HG03025 (cell line): ENCODE results near the gene GNA15.
"Not testable (repeated sequence)": the region's sequence is repeated elsewhere in the genome, so short reads cannot be mapped to it uniquely, and the experiment has no call there.

Experiments used
- ATAC-seq: cut with Tn5 transposase; IDR thresholded peaks from one replicate; pipeline ENCODE4 v1.9.1; 2021; ENCODE audit warnings: mild to moderate bottlenecking, moderate library complexity; ENCODE audit not compliant: unreplicated experiment, low FRiP score

The GNA15 gene

GRCh38 chr19:3188627-3189596 lies 53.1 kb downstream of the GNA15 start:
- no peak for ATAC-seq

GRCh38 chr19:3189702-3190469 lies 54.1 kb downstream of the GNA15 start:
- ATAC-seq, result no peak

GRCh38 chr19:3190470-3190770 lies 54.6 kb downstream of the GNA15 start:
- ATAC-seq, result no peak

- ATAC-seq, result no peak
These were observed 55.3 kb downstream of the GNA15 start for GRCh38 chr19:3190921-3191805.

- ATAC-seq, result not testable (repeated sequence)
These were observed 55.9 kb downstream of the GNA15 start for GRCh38 chr19:3191806-3192104.

- no peak for ATAC-seq
These were observed 56.4 kb downstream of the GNA15 start for GRCh38 chr19:3192228-3192635.

GRCh38 chr19:3192684-3193083 lies 56.9 kb downstream of the GNA15 start:
- ATAC-seq, result no peak

- no peak for ATAC-seq
These were observed 57.6 kb downstream of the GNA15 start for GRCh38 chr19:3193256-3194105.

- no peak for ATAC-seq
These were observed 58.6 kb downstream of the GNA15 start for GRCh38 chr19:3194106-3195087.

GRCh38 chr19:3196064-3196932 lies 60.5 kb downstream of the GNA15 start:
- ATAC-seq, result no peak

- no peak for ATAC-seq
These were observed 61.0 kb downstream of the GNA15 start for GRCh38 chr19:3196933-3197205.

- no peak for ATAC-seq
These were observed 63.3 kb downstream of the GNA15 start for GRCh38 chr19:3198901-3199700.

GRCh38 chr19:3201072-3201700 lies 65.4 kb downstream of the GNA15 start:
- ATAC-seq, result no peak

- ATAC-seq, result no peak
These were observed 66.1 kb downstream of the GNA15 start for GRCh38 chr19:3201911-3202310.

- ATAC-seq, result no peak
These were observed 66.5 kb downstream of the GNA15 start for GRCh38 chr19:3202346-3202745.

- not testable (repeated sequence) for ATAC-seq
These were observed 67.1 kb downstream of the GNA15 start for GRCh38 chr19:3202895-3203294.
